NOMO-1 (cell line): ENCODE data around the gene PGAP1.

Experiments
- DNase-seq, 2 experiments: peaks; one replicate each; lab custom pipeline; 2025; ENCODE audit not compliant: unreplicated experiment in 2 of 2; lab: John Stamatoyannopoulos, UW

Gene PGAP1

GRCh38 chr2:196804381-196804780, 122.1 kb downstream of the PGAP1 start:
- no peak for DNase-seq

- no peak for DNase-seq
Observed at GRCh38 chr2:196802401-196802800, 124.1 kb downstream of the PGAP1 start.

GRCh38 chr2:196801674-196802261, 124.7 kb downstream of the PGAP1 start:
- DNase-seq, result no peak

GRCh38 chr2:196798980-196799379, 127.5 kb downstream of the PGAP1 start:
- DNase-seq, result peak in 1 of 2 experiments; percentile 7

DNA sequence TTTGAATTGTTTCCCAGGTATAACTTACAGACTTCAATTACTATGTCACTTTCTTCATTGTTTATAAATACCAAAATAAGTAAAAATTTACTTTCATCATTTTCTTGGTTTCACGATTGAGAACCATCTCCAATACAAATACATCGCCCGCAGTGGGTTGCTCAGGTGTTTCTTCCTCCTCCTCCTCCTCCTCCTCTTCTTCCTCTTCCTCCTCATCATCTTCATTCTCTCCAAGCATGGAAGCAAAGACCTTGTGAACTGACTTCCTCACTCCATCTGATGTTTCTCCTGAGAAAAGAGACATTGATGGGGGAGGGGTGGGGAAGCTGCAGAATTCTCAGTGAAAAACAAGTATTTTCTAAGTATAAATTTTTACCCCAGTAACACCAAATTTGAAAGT, 133.6 kb downstream of the PGAP1 start:
- no peak for DNase-seq

- DNase-seq, result no peak
Observed at GRCh38 chr2:196783431-196784094, 142.9 kb downstream of the PGAP1 start.
